NCI-H146 (cell line): ENCODE results near the gene PET100.

ENCODE experiments used
- DNase-seq: peaks from one replicate; lab custom pipeline; 2025; lab: John Stamatoyannopoulos, UW

PET100 gene

GRCh38 chr19:7650148-7650547, 20.6 kb downstream of the PET100 start:
- no peak for DNase-seq

- peak; percentile 74 for DNase-seq
These were observed 22.6 kb downstream of the PET100 start for GRCh38 chr19:7652061-7652641.

- no peak for DNase-seq
These were observed 24.8 kb downstream of the PET100 start for GRCh38 chr19:7654401-7654800.

- DNase-seq = no peak
These were observed 26.0 kb downstream of the PET100 start for GRCh38 chr19:7655581-7655980.

GRCh38 chr19:7657131-7657751, 27.6 kb downstream of the PET100 start:
- no peak for DNase-seq

GRCh38 chr19:7658219-7658686, 28.7 kb downstream of the PET100 start:
- no peak for DNase-seq

- no peak for DNase-seq
These were observed 32.3 kb downstream of the PET100 start for GRCh38 chr19:7661744-7662538.

GRCh38 chr19:7662657-7663056, 33.1 kb downstream of the PET100 start:
- no peak for DNase-seq

GRCh38 chr19:7663706-7664105, 34.1 kb downstream of the PET100 start:
- no peak for DNase-seq

GRCh38 chr19:7665076-7665475, 35.5 kb downstream of the PET100 start:
- DNase-seq = no peak

GRCh38 chr19:7668842-7669241, 39.2 kb downstream of the PET100 start, which contains the start of gene RETN:
Gene RETN (plus strand): TSS chr19:7669049. CDS start chr19:7669327, 278 bp downstream.
- DNase-seq = no peak

- no peak for DNase-seq
These were observed 40.0 kb downstream of the PET100 start for GRCh38 chr19:7669641-7670040.

GRCh38 chr19:7670150-7670783, 40.7 kb downstream of the PET100 start:
- no peak for DNase-seq

- DNase-seq = no peak
These were observed 41.2 kb downstream of the PET100 start for GRCh38 chr19:7670790-7671189.

GRCh38 chr19:7672522-7672921, 42.9 kb downstream of the PET100 start:
- DNase-seq = no peak

GRCh38 chr19:7674010-7675005, 44.7 kb downstream of the PET100 start:
- DNase-seq = peak; percentile 42

- DNase-seq = no peak
These were observed 46.8 kb downstream of the PET100 start for GRCh38 chr19:7676376-7676775.

GRCh38 chr19:7676854-7677253, 47.3 kb downstream of the PET100 start, which contains the start of gene MCEMP1:
Gene MCEMP1 (plus strand): TSS chr19:7677090. CDS start chr19:7677121, 31 bp downstream.
- DNase-seq = no peak

- no peak for DNase-seq
These were observed 48.2 kb downstream of the PET100 start for GRCh38 chr19:7677669-7678311.

GRCh38 chr19:7678971-7679751, 49.6 kb downstream of the PET100 start:
- peak; percentile 31 for DNase-seq
